Embryonic facial prominence (tissue), 1 donor: ENCODE measurements around the gene MFAP5.
A peak's percentile ranks its signal among the peaks of the same experiment; 100 is the strongest.

Experiments
- DNase-seq: peaks from one replicate; pipeline ENCODE4 v3.0.0-alpha.2; 2016; ENCODE audit errors: extremely low spot score

MFAP5 gene, protein sequence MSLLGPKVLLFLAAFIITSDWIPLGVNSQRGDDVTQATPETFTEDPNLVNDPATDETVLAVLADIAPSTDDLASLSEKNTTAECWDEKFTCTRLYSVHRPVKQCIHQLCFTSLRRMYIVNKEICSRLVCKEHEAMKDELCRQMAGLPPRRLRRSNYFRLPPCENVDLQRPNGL

DNA sequence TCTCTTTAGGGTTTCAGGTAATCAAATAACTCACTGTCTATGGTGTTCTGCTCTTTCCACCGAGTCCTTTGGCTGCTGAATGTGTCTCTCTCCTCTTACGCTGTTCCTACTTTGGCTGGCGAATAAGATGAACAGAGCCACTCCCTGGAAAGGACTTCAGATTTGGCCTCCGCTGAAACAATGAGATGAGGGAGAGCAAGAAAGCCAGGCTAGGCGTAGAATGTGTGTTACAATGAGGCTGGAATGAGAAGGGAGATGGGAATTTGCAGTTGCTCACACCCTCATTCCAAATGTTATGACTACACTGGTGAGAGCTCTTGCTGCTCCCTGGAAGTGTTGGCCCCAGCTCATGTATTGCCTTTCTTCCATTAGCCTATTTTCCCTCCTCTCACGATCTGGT is at the start of gene MFAP5:
Gene MFAP5, minus strand, starts transcription at position 234 of the 400 bp plus-strand sequence. CDS start 722 bp downstream, outside the sequence.
- no peak for DNase-seq

GRCh38 chr12:8709124-8709830 is 46.7 kb upstream of the MFAP5 start:
- no peak for DNase-seq

DNA sequence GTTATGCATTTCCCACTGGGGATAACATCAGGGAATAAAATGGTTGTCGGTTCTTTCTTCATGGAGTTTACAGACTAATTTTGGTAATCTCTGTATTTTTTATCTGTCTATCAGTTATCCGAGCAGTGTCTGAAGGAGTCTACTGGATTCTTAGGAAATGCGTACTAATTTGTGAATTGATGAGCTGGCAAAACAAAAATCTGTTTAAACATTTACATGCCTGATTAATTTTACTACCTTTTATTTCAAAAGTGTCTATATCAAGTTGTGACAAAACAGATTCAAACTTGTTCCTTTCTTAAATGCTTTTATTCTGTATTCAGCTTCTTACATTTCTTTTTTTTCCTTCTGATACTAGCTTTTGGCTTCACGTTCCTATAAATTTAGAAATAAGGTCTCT is 39.5 kb upstream of the MFAP5 start:
- DNase-seq, result no peak

DNA sequence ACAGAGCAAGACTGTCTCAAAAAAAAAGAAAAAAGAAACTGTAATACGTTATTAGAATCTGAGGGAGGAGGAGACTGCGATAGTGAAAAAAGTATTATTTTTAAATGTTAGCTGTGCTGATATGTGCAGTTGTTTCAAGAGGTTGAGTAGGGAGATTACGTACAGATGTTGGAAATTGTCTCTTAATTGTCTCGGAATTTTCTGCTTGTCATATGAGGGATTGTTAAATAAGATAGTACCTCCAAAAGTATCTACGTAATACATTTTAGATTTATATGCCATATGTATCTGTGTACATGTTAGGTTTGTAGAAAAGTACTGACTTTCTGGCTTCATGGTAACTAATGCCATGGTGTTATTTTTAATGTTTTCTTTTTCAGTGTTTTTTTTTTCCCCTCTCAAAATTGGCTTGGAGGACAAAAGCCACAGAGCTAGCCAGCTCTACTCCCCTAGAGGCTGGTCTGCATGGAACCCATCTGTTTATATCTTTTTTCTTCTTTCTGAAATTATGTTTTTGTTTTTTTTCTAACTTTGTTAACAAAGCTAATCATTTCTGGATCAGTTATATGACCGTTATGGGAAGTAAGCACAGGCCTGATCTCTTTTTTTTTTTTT is 38.5 kb upstream of the MFAP5 start:
- DNase-seq, result no peak

GRCh38 chr12:8699714-8700113 is 37.1 kb upstream of the MFAP5 start:
- DNase-seq, result no peak

- DNase-seq, result no peak
These were observed 36.3 kb upstream of the MFAP5 start for GRCh38 chr12:8698879-8699278.

DNA sequence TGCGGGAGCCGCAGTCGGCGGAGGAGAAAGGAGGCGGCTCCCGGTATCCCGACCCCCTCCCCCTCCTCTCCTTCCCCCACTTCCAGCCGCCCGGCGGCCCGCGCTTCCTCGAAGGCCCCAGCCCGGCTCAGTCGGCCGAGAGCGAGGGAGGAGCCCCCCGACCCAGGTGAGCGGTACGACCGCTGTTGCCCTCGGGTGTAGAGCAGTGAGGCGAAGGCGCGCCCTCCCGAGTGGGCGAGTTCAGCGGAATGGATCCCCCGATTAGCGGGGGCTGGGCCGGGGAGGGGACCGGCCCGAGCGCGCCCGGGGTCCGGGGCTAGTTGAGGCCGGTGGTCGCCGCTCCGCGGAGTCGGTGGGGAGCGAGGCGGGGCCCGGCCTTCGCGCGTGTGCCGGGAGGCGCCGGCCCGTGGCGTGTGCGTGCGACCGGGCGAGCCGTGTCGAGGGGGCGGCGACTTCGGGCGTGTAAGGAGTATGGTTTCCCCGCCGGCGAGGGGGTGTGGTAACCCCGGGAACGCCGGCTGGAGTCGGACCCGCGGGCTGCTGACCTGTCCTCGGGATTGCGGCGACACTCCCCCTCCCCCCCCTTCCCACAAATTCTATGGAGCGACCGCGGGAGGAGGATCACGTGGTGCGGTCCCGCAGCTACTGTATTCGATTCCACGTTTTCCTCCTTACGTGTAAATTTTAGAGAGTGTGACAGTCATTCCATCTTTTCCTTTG is 35.7 kb upstream of the MFAP5 start:
- DNase-seq, result no peak

DNA sequence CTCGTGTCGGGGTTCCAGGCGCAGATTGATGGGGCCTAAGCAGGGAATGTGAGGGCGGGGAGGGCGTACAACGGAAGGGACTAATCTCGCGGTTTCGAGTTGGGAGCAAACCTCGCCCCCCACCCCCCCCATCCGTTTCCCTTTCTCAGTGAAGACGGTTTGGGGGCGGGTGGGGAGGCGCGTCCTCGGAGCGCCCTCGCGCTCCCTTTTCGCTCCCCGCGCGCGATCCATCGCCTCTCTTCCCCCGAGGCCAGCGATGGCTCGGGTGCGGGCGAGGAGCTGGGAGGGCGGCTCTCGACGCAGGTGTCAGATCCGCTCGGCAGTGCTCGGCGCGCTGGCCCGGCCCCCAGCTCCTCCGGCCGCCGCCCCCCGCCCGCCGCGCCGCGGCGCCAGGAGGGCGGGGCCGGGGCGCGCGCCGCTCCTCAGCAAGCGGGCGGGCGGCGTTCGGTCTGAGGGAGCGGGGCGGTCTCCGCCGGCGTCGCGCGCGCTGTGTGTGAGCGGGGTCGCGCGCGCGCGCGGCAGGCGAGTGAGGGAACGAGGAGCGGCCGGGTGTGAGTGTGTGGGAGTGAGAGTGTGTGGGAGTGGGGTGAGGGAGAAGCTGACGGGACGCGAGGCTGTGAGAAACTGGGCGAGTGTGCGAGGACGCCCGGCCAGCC is 35.0 kb upstream of the MFAP5 start, which contains the start of gene RIMKLB:
Gene RIMKLB, plus strand, starts transcription at position 516 of the 656 bp plus-strand sequence. CDS start 15,876 bp downstream, outside the sequence.
- peak; percentile 83 for DNase-seq

- peak; percentile 66 for DNase-seq
These were observed 34.5 kb upstream of the MFAP5 start for GRCh38 chr12:8697120-8697475.

DNA sequence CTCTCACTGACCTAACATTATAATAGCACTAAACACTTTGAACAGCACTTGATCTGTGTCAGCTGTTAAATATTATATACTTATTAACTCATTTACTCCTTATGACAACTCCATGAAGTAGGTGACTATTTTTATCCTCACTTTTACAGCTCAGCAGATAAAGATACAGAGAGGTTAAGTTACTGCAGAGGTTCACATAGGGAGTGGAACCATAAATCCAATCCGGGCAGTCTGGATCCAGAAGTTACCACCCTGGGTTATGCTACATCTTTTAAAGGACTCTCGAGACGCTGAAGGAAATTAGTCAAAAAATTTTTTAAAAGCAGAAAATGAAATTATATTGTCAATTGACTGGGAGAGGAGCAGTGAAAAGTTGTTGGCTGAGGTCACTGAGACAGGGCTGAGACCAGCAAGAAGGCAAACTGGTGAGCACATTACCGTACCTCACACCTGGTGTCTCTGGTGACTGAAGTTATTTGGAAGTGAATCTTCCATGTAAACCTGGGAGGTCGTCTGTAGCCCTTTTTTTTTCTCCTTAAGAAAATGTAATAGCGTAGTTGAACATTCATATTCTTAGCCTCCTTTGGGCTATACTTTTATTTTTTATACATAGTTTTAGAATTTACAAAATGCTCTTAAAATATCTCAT is 33.9 kb upstream of the MFAP5 start:
- no peak for DNase-seq

- DNase-seq, result no peak
These were observed 32.5 kb upstream of the MFAP5 start for GRCh38 chr12:8695116-8695515.

GRCh38 chr12:8692573-8692972 is 29.9 kb upstream of the MFAP5 start:
- peak; percentile 84 for DNase-seq

GRCh38 chr12:8689681-8690080 is 27.1 kb upstream of the MFAP5 start:
- DNase-seq, result no peak

GRCh38 chr12:8687846-8688601 is 25.4 kb upstream of the MFAP5 start:
- DNase-seq, result peak; percentile 86

DNA sequence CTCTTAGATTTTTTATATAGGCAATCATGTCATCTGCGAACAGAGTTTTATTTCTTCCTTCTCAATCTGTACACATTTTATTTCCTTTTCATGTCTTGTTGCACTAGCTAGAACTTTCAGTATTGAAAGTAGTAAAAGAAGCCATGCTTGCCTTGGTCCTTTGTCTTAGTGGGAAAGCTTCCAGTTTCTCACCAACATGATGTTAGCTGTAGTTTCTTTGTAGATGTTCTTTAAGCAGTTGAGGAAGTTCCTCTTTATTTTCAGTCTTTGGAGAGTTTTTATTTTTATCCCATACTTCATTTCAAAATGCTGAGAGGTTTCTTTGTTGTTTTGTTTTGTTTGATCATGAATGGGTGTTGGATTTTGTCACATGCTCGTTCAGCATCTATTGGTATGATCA is 22.4 kb upstream of the MFAP5 start:
- DNase-seq, result no peak

- DNase-seq, result no peak
These were observed 18.7 kb upstream of the MFAP5 start for GRCh38 chr12:8681129-8681884.

DNA sequence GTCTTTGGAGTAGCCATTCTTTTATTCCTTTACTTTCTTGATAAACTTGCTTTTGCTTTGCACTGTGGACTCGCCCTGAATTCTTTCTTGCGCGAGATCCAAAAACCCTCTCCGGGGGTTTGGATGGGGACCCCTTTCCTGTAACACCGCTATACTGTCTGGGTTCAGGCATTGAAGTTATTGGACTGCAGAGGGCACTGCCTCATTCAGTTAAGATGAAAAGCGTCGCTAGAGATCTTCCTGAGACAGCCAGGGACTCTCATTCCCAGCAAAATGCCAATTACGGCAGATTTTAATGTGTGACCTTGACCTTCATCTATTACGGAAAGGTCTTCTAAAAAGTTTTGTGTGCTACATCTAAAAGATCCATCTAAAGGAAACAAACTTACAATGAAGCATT is 17.9 kb upstream of the MFAP5 start:
- DNase-seq, result no peak

DNA sequence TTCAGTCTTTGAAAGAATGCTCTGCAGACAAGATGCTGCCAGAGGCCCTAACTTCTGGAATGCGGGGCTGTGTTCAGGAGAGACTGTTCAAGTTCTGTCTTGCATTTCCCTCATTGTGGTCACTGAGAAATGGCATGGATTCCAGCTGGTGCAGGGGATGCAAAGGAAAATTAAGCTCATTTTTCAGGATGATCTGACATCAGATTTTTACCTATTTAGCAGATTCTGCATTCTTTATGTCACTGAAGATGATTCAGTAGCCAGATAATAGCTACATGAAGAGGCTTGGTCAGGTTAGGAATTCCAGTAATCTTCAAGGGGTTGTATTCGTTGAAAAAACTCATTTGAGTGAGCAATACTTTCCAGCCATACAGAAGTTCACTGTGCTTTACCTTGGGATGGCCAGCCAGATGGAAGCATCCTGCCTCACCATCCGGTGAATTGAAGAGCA is 16.1 kb upstream of the MFAP5 start:
- DNase-seq, result no peak

DNA sequence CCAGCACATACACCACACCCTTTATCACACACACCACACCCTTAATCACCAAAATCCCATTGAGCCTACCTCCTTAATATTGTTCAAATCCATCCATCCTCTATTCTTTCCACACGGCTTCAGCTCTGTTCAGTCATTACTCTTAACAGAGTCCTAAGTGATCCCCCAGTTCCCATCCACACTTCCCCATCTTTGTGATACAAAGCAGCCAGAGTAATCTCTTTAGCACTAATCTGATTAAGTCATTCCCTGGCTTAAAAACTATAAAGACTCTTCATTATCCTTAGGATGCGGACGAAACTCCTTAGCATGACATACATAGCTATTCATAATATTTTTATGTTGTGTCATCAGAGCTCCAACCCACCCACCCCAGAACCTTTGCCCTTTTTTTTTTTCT is 14.7 kb upstream of the MFAP5 start:
- no peak for DNase-seq

DNA sequence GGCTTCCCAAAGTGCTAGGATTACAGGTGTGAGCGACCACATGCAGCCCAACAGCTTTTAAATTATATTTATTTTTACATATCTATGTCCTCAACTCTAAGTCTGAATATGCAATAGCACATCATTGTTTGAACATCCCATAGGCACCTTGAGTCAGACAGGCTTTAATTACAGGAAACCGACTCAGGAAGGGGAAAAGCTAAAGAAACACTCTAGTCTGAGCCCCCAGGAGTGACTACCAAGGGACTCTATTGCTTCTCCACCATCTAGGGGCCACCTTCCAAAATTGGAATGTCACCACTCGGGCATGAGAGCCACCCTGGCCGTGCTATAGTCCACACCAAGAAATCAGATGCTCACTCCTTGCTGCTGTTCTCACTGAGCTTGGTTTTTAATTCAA is 14.0 kb upstream of the MFAP5 start:
- no peak for DNase-seq
